C4-2B (cell line): ENCODE results near the gene TBX3.

ENCODE experiments used
- H3K27ac ChIP-seq: fragments of 450-650 bp; 2 replicates; pipeline ENCODE4 v1.5.1; 2017
- CTCF ChIP-seq: fragments of 450-650 bp; conservative IDR thresholded peaks from 2 replicates; pipeline ENCODE4 v1.5.1; 2017; ENCODE audit warnings: mild to moderate bottlenecking
- ZFX ChIP-seq: fragments of 450-650 bp; IDR thresholded peaks from 2 replicates; pipeline ENCODE4 v1.6.1; 2017

The TBX3 gene

DNA sequence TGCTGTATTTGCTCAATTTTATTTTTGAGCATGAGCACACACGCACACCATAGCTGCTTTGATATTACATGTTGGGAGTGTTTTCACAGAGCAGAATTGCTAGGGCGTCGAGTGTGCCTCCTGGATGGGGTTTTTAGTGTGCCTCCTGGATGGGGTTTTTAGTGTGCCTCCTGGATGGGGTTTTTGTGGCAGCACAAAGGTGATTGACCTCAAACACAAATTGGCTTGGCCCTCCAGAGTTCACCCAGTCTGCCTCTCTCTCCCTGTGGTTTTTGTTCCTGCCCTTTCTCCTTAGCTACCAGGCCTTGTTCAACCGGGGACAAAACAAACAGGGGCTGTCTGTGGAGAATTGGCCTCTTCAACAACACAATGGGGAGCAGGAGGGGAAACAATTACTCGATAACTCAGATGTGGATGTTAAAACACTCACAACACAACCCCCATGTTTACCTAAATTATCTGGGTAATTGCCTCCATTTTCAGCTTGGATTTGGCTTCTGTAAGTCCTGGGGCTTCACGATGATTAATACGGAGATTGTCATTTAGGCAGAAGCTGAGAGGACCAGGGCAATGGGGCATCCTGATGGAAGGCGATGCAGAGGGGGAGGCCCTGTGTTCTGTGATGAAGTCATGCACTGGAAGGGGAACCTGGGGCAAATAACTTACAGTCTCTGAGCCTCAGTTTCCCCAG is 26.9 kb downstream of the TBX3 start:
- TF ChIP-seq CTCF (no peak), ZFX (no peak)
- H3K27ac ChIP-seq = peak overlapping the region; percentile 96

DNA sequence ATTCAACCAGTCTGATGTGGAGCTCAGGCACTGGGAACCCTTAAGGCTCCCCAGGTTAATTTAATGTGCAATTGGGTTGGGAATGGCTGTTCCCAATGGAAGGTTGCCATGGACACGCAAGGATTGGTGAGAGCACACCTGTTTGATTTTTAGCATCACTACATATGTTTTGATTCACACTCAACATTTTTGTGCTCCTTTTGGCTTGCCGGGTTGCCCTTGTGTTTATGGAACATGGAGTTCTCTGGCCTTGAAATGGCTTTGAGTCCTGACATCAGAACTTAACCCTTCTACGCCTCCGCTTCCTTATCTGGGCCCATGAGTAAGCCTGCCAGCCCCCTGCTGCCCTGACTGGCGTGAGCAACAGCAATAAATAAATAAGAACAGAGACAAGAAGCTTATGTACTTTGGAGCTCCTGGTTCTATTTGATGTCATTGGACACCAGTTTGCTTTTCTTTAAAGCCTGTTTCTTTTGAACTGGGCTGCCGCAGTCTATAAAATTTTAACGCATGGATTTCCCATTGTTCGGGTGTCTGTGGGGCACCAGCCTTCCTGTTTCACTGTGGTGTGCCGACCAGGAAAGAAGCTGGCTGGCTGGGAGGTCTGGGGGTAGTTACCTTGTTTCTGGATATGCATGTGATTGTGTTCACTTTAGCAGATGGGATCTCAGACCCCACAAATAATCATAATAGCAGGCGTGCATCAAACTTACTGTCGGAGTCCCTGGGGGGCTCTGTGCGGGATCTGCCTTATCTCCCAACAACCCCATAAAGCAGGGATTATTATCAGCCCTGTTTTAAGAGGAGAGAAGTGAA is 27.8 kb downstream of the TBX3 start:
- TF ChIP-seq CTCF = no peak; the same call in 1 of the 2 replicates
- TF ChIP-seq ZFX = no peak
- peak overlapping the region; percentile 96 for H3K27ac ChIP-seq

DNA sequence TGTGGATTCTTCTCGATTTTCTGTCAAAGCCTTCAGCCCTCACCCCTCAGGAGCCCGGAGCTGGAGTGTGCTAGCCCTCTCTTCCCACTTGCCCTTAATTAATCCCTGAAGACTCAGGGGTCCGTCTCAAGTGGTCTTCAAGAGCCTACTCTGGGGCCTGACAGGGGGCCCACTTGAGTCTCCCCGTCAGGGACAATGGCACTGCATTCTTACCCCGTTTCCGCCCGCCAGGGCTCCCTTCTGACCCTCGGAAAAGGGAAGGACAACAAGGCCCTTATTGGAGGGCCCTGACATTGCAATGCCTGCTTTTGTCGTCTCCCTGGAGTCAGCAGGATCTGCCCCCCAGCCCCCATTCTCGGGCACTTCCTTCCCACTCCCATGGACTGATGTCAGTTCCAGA is 34.4 kb downstream of the TBX3 start:
- no peak overlapping the region for H3K27ac ChIP-seq
- TF ChIP-seq CTCF = no peak
- TF ChIP-seq ZFX = no peak

GRCh38 chr12:114648711-114649110 is 35.3 kb downstream of the TBX3 start:
- H3K27ac ChIP-seq = no peak overlapping the region
- no peak for TF ChIP-seq ZFX
- TF ChIP-seq CTCF = no peak

DNA sequence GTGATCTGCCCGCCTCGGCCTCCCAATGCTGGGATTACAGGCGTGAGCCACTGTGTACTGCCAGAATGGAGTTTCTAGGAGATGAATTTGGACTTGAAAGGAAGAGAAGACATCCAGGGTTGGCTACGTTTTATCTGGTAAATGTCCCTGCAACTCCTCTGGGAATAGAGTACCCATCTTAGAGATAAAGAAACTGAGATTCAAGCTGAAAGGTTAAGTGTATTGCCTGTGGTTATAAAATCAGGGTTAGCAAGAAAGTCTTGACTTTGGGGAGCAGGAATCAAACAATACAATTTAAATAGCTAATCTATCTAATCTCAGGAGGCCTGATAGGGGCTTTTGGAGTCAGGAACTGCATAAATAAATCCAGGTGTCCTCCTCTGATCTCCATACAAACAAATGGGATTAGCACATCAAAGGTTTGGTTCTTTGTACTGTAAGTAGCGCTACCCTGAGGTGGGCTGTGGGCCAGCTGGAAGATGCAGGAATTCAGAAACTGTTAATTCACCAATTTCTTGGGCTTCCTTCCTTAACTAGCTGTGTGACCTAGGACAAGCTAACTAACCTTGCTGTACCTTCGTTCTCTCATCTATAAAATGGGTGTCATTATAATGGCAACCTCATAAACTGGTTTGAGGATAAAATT is 45.1 kb downstream of the TBX3 start:
- TF ChIP-seq CTCF = no peak
- no peak for TF ChIP-seq ZFX
- H3K27ac ChIP-seq = no peak overlapping the region

DNA sequence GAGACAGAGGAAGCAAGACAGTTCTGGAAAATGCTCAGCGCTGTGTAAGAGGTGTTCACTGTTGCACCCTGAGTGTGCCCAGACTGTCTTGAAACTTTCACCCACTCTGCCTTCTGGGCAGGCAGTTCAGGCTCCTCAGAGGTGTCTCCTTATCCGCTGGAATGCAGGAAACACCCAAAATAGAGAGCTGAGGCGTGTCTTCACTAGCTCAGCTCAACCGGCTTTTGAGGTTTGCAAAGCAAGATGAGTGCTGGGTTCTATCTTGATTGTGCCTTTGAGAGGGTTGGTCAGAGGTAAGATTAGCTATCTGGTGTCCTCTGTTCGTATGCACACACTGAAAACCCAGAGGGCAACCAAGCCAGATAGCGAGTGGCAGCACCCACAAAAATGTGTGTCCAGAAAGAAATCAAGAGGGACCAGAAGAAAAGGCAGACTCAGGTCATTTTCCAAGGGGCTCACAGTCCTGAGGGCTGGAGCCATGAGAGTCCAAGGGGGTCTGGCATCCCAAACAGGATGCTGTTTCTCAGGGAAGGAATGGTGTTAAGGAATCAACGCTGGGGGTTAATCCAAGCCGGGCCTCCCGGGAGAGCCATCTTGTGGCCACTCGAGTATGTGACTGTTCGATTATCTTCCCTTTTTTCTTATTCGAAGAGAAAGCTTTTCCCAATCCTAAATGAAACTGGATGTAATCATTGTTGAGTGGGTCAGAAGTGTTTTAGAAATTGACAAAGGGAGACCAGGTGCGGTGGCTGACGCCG is 47.1 kb downstream of the TBX3 start:
- TF ChIP-seq CTCF (peak; percentile 35), ZFX (no peak)
- H3K27ac ChIP-seq = peak overlapping the region; percentile 48
